Measurements from ENCODE around the gene COL5A3. TPM values are rescaled to one million over a fixed set of nuclear protein-coding genes. Genes with fewer than 3 reads are reported as not detected.

Gene COL5A3
- total and polyA plus RNA-seq, 2 donors = 1.6 to 10.7 TPM

Other genes starting within 250 kb of the COL5A3 start
- gene ZNF846, start 241.8 kb downstream of the COL5A3 start, total RNA-seq = 10.1 TPM
- 23.1 TPM for gene ZNF846, start 241.8 kb downstream of the COL5A3 start, polyA plus RNA-seq
- gene FBXL12, start 191.4 kb downstream of the COL5A3 start, total RNA-seq = 28.4 TPM
- gene FBXL12, start 191.4 kb downstream of the COL5A3 start, polyA plus RNA-seq = 40.1 TPM
- gene UBL5, start 182.6 kb downstream of the COL5A3 start, total RNA-seq = 577 TPM
- gene UBL5, start 182.6 kb downstream of the COL5A3 start, polyA plus RNA-seq = 749 TPM
- gene PIN1, start 175.2 kb downstream of the COL5A3 start, total RNA-seq = 118 TPM
- gene PIN1, start 175.2 kb downstream of the COL5A3 start, polyA plus RNA-seq = 87.5 TPM
- 10.4 TPM for gene OLFM2, start 74.0 kb downstream of the COL5A3 start, total RNA-seq
- 14.3 TPM for gene OLFM2, start 74.0 kb downstream of the COL5A3 start, polyA plus RNA-seq
- gene RDH8, start 3.0 kb upstream of the COL5A3 start, total RNA-seq = not detected
- gene RDH8, start 3.0 kb upstream of the COL5A3 start, polyA plus RNA-seq = 0.14 TPM
- 22.8 TPM for gene SHFL, start 75.8 kb upstream of the COL5A3 start, total RNA-seq
- 55.6 TPM for gene SHFL, start 75.8 kb upstream of the COL5A3 start, polyA plus RNA-seq
- 2.3 TPM for gene ANGPTL6, start 92.2 kb upstream of the COL5A3 start, total RNA-seq
- 4.7 TPM for gene ANGPTL6, start 92.2 kb upstream of the COL5A3 start, polyA plus RNA-seq
- gene PPAN, start 95.9 kb upstream of the COL5A3 start, total RNA-seq = 31.5 TPM
- 54.9 TPM for gene PPAN, start 95.9 kb upstream of the COL5A3 start, polyA plus RNA-seq
- gene P2RY11, start 101.2 kb upstream of the COL5A3 start, total RNA-seq = 5.6 TPM
- gene P2RY11, start 101.2 kb upstream of the COL5A3 start, polyA plus RNA-seq = 14.5 TPM
- gene EIF3G, start 109.4 kb upstream of the COL5A3 start, total RNA-seq = 219 TPM
- gene EIF3G, start 109.4 kb upstream of the COL5A3 start, polyA plus RNA-seq = 188 TPM
- gene DNMT1, start 184.4 kb upstream of the COL5A3 start, total RNA-seq = 46.0 TPM
- 65.0 TPM for gene DNMT1, start 184.4 kb upstream of the COL5A3 start, polyA plus RNA-seq
- gene S1PR2, start 220.8 kb upstream of the COL5A3 start, total RNA-seq = 2.7 TPM
- 2.4 TPM for gene S1PR2, start 220.8 kb upstream of the COL5A3 start, polyA plus RNA-seq
- gene MRPL4, start 241.7 kb upstream of the COL5A3 start, total RNA-seq = 35.6 TPM
- 41.0 TPM for gene MRPL4, start 241.7 kb upstream of the COL5A3 start, polyA plus RNA-seq